HG02588 (cell line): Measurements from ENCODE around the gene BRICD5.

Experiments used
- ATAC-seq: cut with Tn5 transposase; IDR thresholded peaks from one replicate; pipeline ENCODE4 v1.9.1; 2021; ENCODE audit warnings: mild to moderate bottlenecking, moderate library complexity; ENCODE audit not compliant: unreplicated experiment

Gene BRICD5

GRCh38 chr16:2166263-2167067 lies 44.2 kb downstream of the BRICD5 start:
- ATAC-seq, result no peak

- ATAC-seq, result no peak
These were observed 44.8 kb downstream of the BRICD5 start for GRCh38 chr16:2165861-2166260.

GRCh38 chr16:2163211-2163881 lies 47.3 kb downstream of the BRICD5 start:
- no peak for ATAC-seq

GRCh38 chr16:2162676-2163118 lies 48.0 kb downstream of the BRICD5 start:
- no peak for ATAC-seq

DNA sequence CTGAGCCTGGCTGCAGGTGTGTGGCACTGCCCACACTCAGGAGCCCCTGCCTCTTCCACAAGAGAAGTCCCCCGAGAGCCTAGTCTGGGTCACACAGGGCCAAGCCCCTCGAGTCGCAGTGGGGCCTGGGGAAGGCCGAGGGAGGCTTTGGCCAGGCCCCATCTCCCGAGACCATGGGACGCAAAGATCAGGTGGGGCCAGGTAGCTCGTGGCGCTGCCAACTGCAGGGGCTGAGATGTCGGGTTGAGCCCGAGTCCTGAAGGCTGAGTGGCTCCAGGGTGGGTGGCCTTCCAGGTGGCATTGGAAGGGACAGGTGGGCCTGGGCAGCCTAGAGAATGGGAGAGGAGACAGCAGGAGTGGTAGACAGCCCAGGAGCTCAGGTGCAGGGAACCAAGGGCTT lies 48.8 kb downstream of the BRICD5 start:
- no peak for ATAC-seq

GRCh38 chr16:2160915-2161551 lies 49.6 kb downstream of the BRICD5 start:
- ATAC-seq, result no peak
